ENCODE measurements around the gene DDX10. TPM values are rescaled to one million over a fixed set of nuclear protein-coding genes. Genes with fewer than 3 reads are reported as not detected.

Gene DDX10
- total and polyA plus RNA-seq, 4 donors = 8.0 to 11.8 (median 9.0) TPM

DNA sequence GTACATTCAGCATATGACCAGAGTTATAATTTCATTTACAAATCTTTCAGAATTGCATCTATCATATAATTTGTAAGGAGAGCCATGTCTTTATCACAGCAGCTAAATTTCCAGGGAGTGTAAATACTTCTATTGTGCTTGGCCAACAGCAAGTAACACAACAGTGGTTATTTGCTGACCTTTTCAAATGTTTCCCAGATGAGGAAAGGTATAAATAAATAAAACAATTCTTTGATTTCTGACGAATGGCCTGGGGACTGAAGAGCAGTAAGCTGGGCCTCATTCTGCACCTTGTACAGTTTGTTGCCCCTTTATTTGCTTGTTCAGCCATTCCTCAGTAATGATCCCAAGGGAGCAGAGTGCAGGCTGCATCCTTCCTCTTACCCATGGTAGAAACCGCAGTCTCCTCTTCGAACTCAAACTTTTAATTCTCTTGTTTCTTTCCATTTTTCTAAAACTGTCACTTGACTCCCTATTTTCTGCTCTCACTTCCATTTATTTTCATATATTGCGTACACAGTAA is 132.8 kb downstream of the DDX10 start (continued):
- TF ChIP-seq REST (IDR thresholded peaks at IDR 0.05) (no peak), JUND (IDR thresholded peaks at IDR 0.05) (no peak), HNF4G (IDR thresholded peaks at IDR 0.05) (no peak), FOXA2 (IDR thresholded peaks at IDR 0.05) (no peak), YY1 (IDR thresholded peaks at IDR 0.05) (no peak)
- TF ChIP-seq, protein P1, sequence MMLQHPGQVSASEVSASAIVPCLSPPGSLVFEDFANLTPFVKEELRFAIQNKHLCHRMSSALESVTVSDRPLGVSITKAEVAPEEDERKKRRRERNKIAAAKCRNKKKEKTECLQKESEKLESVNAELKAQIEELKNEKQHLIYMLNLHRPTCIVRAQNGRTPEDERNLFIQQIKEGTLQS (IDR thresholded peaks at IDR 0.05) = no peak

- DNase-seq (ENCODE audit: low spot score) = no peak
- Histone ChIP-seq H3K9me3 (ENCODE audit: control insufficient read depth in 4 of 4, low read length in 3 of 4) (no peaks in the 10 kb centered on the region), H3K9ac (ENCODE audit: low read depth in 1 of 2, low read length in 2 of 2) (no peak overlapping the region), H3K4me1 (ENCODE audit: control insufficient read depth in 4 of 4, insufficient read depth in 4 of 4, low read length in 3 of 4) (no peaks in the 10 kb centered on the region), H3K4me3 (ENCODE audit: low read depth in 1 of 3, low read length in 3 of 3) (no peak overlapping the region), H3K27me3 (ENCODE audit: control insufficient read depth in 4 of 4, insufficient read depth in 4 of 4, low read length in 3 of 4) (no peaks in the 10 kb centered on the region), H3K36me3 (ENCODE audit: control insufficient read depth in 4 of 4, insufficient read depth in 3 of 4, low read depth in 1 of 4, low read length in 3 of 4) (peaks cover 0 to 2% (median 0%) of the 10 kb centered on the region in 4 donors), H3K27ac (ENCODE audit: low read depth in 1 of 2, low read length in 2 of 2) (no peak overlapping the region)
- 96% methylated on average over 1 of the region's 1 CpG for WGBS
- TF ChIP-seq SP1 (IDR thresholded peaks at IDR 0.05) (no peak), FOXA1 (IDR thresholded peaks at IDR 0.05) (no peak), JUND (IDR thresholded peaks at IDR 0.05) (no peak), NR2F2 (IDR thresholded peaks at IDR 0.05) (no peak), GABPA (IDR thresholded peaks at IDR 0.05 in 1 of 2, conservative IDR thresholded peaks at IDR 0.05 in 1 of 2) (no peak), HNF4G (IDR thresholded peaks at IDR 0.05) (no peak), RXRA (IDR thresholded peaks at IDR 0.05) (no peak), FOXA2 (IDR thresholded peaks at IDR 0.05) (no peak), YY1 (IDR thresholded peaks at IDR 0.05) (no peak), TAF1 (conservative IDR thresholded peaks at IDR 0.05) (no peak), RAD21 (IDR thresholded peaks at IDR 0.05) (no peak), CTCF (IDR thresholded peaks at IDR 0.05; ENCODE audit: low read depth, low read length, missing input control) (no peak), REST (IDR thresholded peaks at IDR 0.05) (no peak), MAX (IDR thresholded peaks at IDR 0.05) (no peak), HNF4A (conservative IDR thresholded peaks at IDR 0.05) (no peak)
- TF ChIP-seq, protein P1 (IDR thresholded peaks at IDR 0.05) = no peak
These were observed 137.6 kb downstream of the DDX10 start for GRCh38 chr11:108802492-108802891.
